NCI-H1105 (cell line): ENCODE results near the gene PID1.
"Not testable (repeated sequence)": the region's sequence is repeated elsewhere in the genome, so short reads cannot be mapped to it uniquely, and the experiment has no call there.

Experiments
- DNase-seq: peaks from one replicate; lab custom pipeline; 2025; lab: John Stamatoyannopoulos, UW

Gene PID1

GRCh38 chr2:229111744-229112143 is 159.3 kb downstream of the PID1 start:
- DNase-seq = no peak

GRCh38 chr2:229109195-229109594 is 161.9 kb downstream of the PID1 start:
- no peak for DNase-seq

- DNase-seq = no peak
Observed at GRCh38 chr2:229107601-229108000, 163.5 kb downstream of the PID1 start.

- no peak for DNase-seq
Observed at GRCh38 chr2:229104974-229105387, 166.1 kb downstream of the PID1 start.

GRCh38 chr2:229104025-229104424 is 167.1 kb downstream of the PID1 start:
- DNase-seq = no peak

- no peak for DNase-seq
Observed at GRCh38 chr2:229101314-229101713, 169.8 kb downstream of the PID1 start.

GRCh38 chr2:229099231-229099630 is 171.9 kb downstream of the PID1 start:
- DNase-seq = no peak

- no peak for DNase-seq
Observed at GRCh38 chr2:229098801-229099200, 172.3 kb downstream of the PID1 start.

- no peak for DNase-seq
Observed at GRCh38 chr2:229096409-229097066, 174.5 kb downstream of the PID1 start.

GRCh38 chr2:229095472-229095871 is 175.6 kb downstream of the PID1 start:
- DNase-seq = no peak

GRCh38 chr2:229090225-229090624 is 180.9 kb downstream of the PID1 start:
- DNase-seq = no peak

- no peak for DNase-seq
Observed at GRCh38 chr2:229089776-229090175, 181.3 kb downstream of the PID1 start.

GRCh38 chr2:229088966-229089700 is 182.0 kb downstream of the PID1 start:
- DNase-seq = no peak

- DNase-seq = no peak
Observed at GRCh38 chr2:229088517-229088913, 182.6 kb downstream of the PID1 start.

- no peak for DNase-seq
Observed at GRCh38 chr2:229087843-229088516, 183.1 kb downstream of the PID1 start.

GRCh38 chr2:229087267-229087666 is 183.8 kb downstream of the PID1 start:
- DNase-seq = no peak

- no peak for DNase-seq
Observed at GRCh38 chr2:229085439-229085838, 185.6 kb downstream of the PID1 start.

- DNase-seq = no peak
Observed at GRCh38 chr2:229084447-229084846, 186.6 kb downstream of the PID1 start.

- DNase-seq = peak; percentile 91
Observed at GRCh38 chr2:229083606-229084340, 187.3 kb downstream of the PID1 start.

GRCh38 chr2:229081411-229081810 is 189.7 kb downstream of the PID1 start:
- DNase-seq = no peak

GRCh38 chr2:229080172-229080571 is 190.9 kb downstream of the PID1 start:
- DNase-seq = no peak

- DNase-seq = not testable (repeated sequence)
Observed at GRCh38 chr2:229076886-229077285, 194.2 kb downstream of the PID1 start.
